Activated T-helper 1 cell treated with anti-CD3 and anti-CD28 coated beads, Interleukin-2, amount 50 U/mL, for 16 hours (primary cell): ENCODE results near the gene PZP.
A peak's percentile ranks its signal among the peaks of the same experiment; 100 is the strongest.
"Not testable (repeated sequence)": the region's sequence is repeated elsewhere in the genome, so short reads cannot be mapped to it uniquely, and the experiment has no call there.

ENCODE experiments used
- DNase-seq, 2 donors: peaks; one replicate each; pipeline ENCODE4 v3.0.0-alpha.2; 2020; ENCODE audit warnings: low read depth in 1 of 2, low spot score in 1 of 2

Gene PZP

GRCh38 chr12:9208229-9208628 is at the start of gene PZP:
TSS of gene PZP (minus strand) at chr12:9208395. CDS start at chr12:9208341, 54 bp downstream.
- DNase-seq = no peak

GRCh38 chr12:9256758-9257405 is 48.7 kb upstream of the PZP start:
- DNase-seq = no peak

GRCh38 chr12:9256341-9256740 is 48.1 kb upstream of the PZP start:
- DNase-seq = no peak

GRCh38 chr12:9255837-9256236 is 47.6 kb upstream of the PZP start:
- DNase-seq = no peak

- no peak for DNase-seq
Observed at GRCh38 chr12:9253464-9253863, 45.3 kb upstream of the PZP start.

- DNase-seq = not testable (repeated sequence)
Observed at GRCh38 chr12:9252791-9253190, 44.6 kb upstream of the PZP start.

- no peak for DNase-seq
Observed at GRCh38 chr12:9252256-9252655, 44.1 kb upstream of the PZP start.

- no peak for DNase-seq
Observed at GRCh38 chr12:9248435-9248834, 40.2 kb upstream of the PZP start.

GRCh38 chr12:9244894-9245293 is 36.7 kb upstream of the PZP start:
- peak in 1 of 2 donors; percentile 44 for DNase-seq

- DNase-seq = no peak
Observed at GRCh38 chr12:9243999-9244649, 35.9 kb upstream of the PZP start.

GRCh38 chr12:9241301-9241700 is 33.1 kb upstream of the PZP start:
- no peak for DNase-seq

GRCh38 chr12:9240776-9241175 is 32.6 kb upstream of the PZP start:
- no peak for DNase-seq

GRCh38 chr12:9240004-9240635 is 31.9 kb upstream of the PZP start:
- DNase-seq = peak in 1 of 2 donors; percentile 19

GRCh38 chr12:9237286-9237685 is 29.1 kb upstream of the PZP start:
- no peak for DNase-seq

- DNase-seq = no peak
Observed at GRCh38 chr12:9235519-9235918, 27.3 kb upstream of the PZP start.

- DNase-seq = no peak
Observed at GRCh38 chr12:9227950-9228349, 19.8 kb upstream of the PZP start.

- no peak for DNase-seq
Observed at GRCh38 chr12:9223830-9224229, 15.6 kb upstream of the PZP start.

GRCh38 chr12:9221483-9221882 is 13.3 kb upstream of the PZP start:
- no peak for DNase-seq

- not testable (repeated sequence) for DNase-seq
Observed at GRCh38 chr12:9221011-9221410, 12.8 kb upstream of the PZP start.

GRCh38 chr12:9214534-9214933 is 6.3 kb upstream of the PZP start:
- DNase-seq = no peak

- DNase-seq = no peak
Observed at GRCh38 chr12:9211687-9212086, 3.5 kb upstream of the PZP start.

GRCh38 chr12:9204380-9204779 is 3.8 kb downstream of the PZP start:
- no peak for DNase-seq

GRCh38 chr12:9198012-9198411 is 10.2 kb downstream of the PZP start:
- no peak for DNase-seq
